ENCODE results near the gene GSK3B.

GRCh38 chr3:119891944-119892721, 202.1 kb downstream of the GSK3B start:
- TF ChIP-seq POLR2AphosphoS5 (IDR thresholded peaks at IDR 0.05; ENCODE audit: low read depth, low read length) (no peak), POU2F2 (IDR thresholded peaks at IDR 0.05; ENCODE audit: low read depth, low read length) (no peak), POLR2A (IDR thresholded peaks at IDR 0.05; ENCODE audit: low read depth, low read length) (no peak)
